Measurements from ENCODE around the gene CELSR1. TPM values are rescaled to one million over a fixed set of nuclear protein-coding genes. Genes with fewer than 3 reads are reported as not detected.

The CELSR1 gene
- total RNA-seq, 1 experiment from 2014 or later: 14.2 TPM

DNA sequence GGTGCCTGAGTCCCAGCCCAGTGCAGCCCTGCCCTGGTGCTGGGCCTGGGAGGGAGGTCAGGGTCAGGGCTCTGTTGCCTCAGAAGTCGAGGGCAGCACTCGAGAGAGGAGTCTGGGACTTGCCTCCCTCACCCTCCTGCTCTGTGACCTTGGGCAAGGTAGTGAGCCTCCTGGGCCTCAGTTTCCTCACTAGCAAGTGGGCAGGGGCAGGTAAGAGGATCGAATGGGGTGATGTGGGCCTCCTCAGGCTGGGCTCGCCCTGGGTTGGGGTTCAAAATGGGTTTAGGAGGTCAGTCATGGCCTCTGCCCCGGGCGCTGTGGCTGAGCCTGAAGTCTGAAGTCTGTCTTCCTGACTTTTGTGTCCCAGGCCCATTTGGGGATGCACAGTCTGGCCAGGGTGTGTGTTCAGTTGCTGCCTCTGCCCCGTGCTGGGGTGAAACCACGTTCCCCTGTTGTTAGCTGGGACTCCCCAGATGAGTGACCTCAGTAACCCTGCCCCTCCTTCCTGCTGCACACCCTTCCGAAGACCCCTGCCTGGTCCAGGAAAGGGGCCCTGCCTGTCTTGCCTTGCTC is 40.9 kb upstream of the CELSR1 start:
- H3K4me1 ChIP-seq (ENCODE audit: insufficient read depth, low read length): peaks cover 29% of the 10 kb centered on the region
- peak overlapping the region; percentile 95 for H3K4me2 ChIP-seq (ENCODE audit: low read length)
- ATAC-seq: no peak
- H3K27ac ChIP-seq (ENCODE audit: low read length): no peak overlapping the region
- H3K9me3 ChIP-seq (ENCODE audit: low read length): no peaks in the 10 kb centered on the region
- H3K27me3 ChIP-seq (ENCODE audit: low read length): no peaks in the 10 kb centered on the region
- peak overlapping the region; percentile 62; the same call in 1 of the 2 replicates for H3K9ac ChIP-seq (ENCODE audit: low read length)
- TF ChIP-seq EZH2 (IDR thresholded peaks at IDR 0.05; ENCODE audit: low read length, unreplicated experiment) (no peak), EZH2phosphoT487 (IDR thresholded peaks at IDR 0.05; ENCODE audit: borderline replicate concordance, low read length) (no peak)
- ChIA-PET CTCF (no interaction called here), POLR2A (ENCODE audit: unreplicated experiment) (no interaction called here)
- intact Hi-C loops (cut with micrococcal nuclease): no loop called here
- H4K20me1 ChIP-seq (ENCODE audit: low read length): no peaks in the 10 kb centered on the region
- no peak overlapping the region for H2AFZ ChIP-seq (ENCODE audit: low read length)
- no peaks in the 10 kb centered on the region for H3K36me3 ChIP-seq (ENCODE audit: low read depth, low read length)
- peak overlapping the region; percentile 81 for H3K4me3 ChIP-seq (ENCODE audit: low read length)
- H3F3A ChIP-seq (ENCODE audit: low read length, unreplicated experiment): peaks cover 3% of the 10 kb centered on the region
- no peaks in the 10 kb centered on the region for H3K9me2 ChIP-seq (replicated peaks; ENCODE audit: low read length)
- no peak for DNase-seq
- H3K79me2 ChIP-seq (ENCODE audit: low read length): peaks cover 26% of the 10 kb centered on the region
- BruUV-seq (replicated peaks): TSS peak; percentile 31

DNA sequence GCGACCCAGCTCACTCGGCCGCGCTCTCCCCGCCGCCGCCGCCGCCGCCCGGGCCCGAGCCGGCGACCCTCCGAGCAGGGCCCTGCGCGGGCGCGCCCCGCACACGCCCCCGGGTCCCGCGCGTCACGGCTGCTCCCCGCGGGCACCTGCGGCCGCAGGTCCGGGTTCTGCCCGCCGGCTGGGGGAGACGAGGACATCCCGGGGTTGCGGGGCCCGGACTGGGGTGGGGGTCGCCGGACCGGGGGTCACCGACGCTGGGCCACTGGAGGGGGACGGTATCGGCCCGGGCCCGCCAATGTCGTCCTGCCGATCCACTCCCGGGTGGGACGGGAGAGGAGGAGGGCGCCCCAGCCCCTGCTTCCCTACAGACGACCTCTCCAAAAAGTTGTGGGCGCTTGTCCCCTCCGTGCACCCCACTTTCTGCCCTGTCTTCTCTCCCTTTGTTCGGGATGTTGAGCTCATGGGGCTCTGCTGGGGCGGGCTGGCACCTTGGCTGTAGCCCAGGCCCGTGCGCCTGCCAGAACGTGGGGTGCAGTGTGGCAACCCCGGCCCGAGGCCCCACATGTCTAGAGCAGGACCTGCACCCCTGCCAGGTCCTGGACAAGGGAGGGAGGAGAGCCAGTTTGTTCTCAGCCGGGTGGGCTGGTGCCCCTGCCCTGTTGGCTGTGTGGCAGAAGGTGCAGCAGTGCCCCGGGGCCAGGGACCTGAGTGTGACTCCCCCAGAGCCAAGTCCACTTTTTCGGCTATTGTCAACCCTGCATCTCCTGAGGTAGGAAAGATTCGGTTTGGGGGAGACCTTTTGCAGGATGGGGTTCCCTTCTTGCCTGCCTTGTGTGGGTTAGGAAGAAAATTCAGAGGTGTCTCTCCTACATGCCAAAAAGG is 40.2 kb upstream of the CELSR1 start:
- intact Hi-C loops (cut with micrococcal nuclease): no loop called here
- ChIA-PET POLR2A (ENCODE audit: unreplicated experiment) (no interaction called here), CTCF (no interaction called here)
- no peaks in the 10 kb centered on the region for H3K9me2 ChIP-seq (replicated peaks; ENCODE audit: low read length)
- H4K20me1 ChIP-seq (ENCODE audit: low read length): no peaks in the 10 kb centered on the region
- peaks cover 3% of the 10 kb centered on the region for H3F3A ChIP-seq (ENCODE audit: low read length, unreplicated experiment)
- no peaks in the 10 kb centered on the region for H3K27me3 ChIP-seq (ENCODE audit: low read length)
- TF ChIP-seq, protein P1, sequence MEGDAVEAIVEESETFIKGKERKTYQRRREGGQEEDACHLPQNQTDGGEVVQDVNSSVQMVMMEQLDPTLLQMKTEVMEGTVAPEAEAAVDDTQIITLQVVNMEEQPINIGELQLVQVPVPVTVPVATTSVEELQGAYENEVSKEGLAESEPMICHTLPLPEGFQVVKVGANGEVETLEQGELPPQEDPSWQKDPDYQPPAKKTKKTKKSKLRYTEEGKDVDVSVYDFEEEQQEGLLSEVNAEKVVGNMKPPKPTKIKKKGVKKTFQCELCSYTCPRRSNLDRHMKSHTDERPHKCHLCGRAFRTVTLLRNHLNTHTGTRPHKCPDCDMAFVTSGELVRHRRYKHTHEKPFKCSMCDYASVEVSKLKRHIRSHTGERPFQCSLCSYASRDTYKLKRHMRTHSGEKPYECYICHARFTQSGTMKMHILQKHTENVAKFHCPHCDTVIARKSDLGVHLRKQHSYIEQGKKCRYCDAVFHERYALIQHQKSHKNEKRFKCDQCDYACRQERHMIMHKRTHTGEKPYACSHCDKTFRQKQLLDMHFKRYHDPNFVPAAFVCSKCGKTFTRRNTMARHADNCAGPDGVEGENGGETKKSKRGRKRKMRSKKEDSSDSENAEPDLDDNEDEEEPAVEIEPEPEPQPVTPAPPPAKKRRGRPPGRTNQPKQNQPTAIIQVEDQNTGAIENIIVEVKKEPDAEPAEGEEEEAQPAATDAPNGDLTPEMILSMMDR (conservative IDR thresholded peaks at IDR 0.05; ENCODE audit: low read depth, low read length): no peak
- TF ChIP-seq EZH2phosphoT487 (IDR thresholded peaks at IDR 0.05; ENCODE audit: borderline replicate concordance, low read length): no peak
- no peak for TF ChIP-seq EZH2 (IDR thresholded peaks at IDR 0.05; ENCODE audit: low read length, unreplicated experiment)
- BruUV-seq (replicated peaks): no TSS peak
- H3K9ac ChIP-seq (ENCODE audit: low read length): peak overlapping the region; percentile 62
- H3K27ac ChIP-seq (ENCODE audit: low read length): no peak overlapping the region
- peak overlapping the region; percentile 95 for H3K4me2 ChIP-seq (ENCODE audit: low read length)
- H2AFZ ChIP-seq (ENCODE audit: low read length): peak overlapping the region; percentile 38; the same call in 1 of the 2 replicates
- H3K79me2 ChIP-seq (ENCODE audit: low read length): peaks cover 26% of the 10 kb centered on the region
- H3K4me3 ChIP-seq (ENCODE audit: low read length): peak overlapping the region; percentile 81
- DNase-seq (no peak), ATAC-seq (no peak)
- H3K36me3 ChIP-seq (ENCODE audit: low read depth, low read length): no peaks in the 10 kb centered on the region
- H3K4me1 ChIP-seq (ENCODE audit: insufficient read depth, low read length): peaks cover 29% of the 10 kb centered on the region
- no peaks in the 10 kb centered on the region for H3K9me3 ChIP-seq (ENCODE audit: low read length)

DNA sequence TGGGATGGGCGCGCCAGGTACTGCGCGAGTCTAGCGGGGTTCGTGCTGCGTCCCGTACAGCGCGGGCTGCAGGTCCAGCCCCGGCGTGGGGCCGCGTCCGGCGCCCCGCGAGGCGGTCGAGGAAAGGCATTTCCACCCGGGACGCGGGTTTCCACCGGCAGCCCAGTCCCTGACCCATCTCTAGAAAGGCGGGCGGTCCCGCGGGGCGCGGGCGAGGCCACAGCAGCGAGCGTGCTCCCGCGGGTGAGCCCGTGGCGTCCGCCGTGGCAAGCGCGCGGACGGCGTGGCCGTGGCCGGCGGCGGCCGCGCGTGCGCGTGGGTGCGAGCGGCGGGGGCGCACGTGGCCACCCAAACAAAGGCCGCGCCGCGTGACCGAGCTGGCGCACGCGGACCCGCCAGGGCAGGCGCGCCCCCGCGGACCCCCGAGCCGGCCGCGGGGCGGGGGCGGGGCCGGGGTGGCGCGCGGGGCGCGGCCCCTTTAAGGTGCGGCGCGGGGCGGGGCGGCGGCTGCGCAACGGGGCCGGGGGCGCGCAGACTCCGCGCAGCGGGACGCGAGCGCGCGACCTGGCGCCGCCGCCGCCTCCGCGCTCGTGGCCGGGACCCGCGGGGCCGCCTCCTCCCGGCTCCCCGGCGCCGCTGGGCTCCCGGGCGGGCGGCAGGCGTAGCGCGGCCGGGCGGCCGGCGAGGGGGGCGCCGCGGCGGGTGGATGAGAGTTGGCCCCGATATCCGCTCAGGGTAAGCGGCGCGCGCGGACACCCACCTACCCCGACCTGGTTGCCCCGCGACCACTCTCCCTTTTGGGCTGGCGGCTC is 39.3 kb upstream of the CELSR1 start:
- peaks cover 3% of the 10 kb centered on the region for H3F3A ChIP-seq (ENCODE audit: low read length, unreplicated experiment)
- no peaks in the 10 kb centered on the region for H3K36me3 ChIP-seq (ENCODE audit: low read depth, low read length)
- POLR2A ChIA-PET (ENCODE audit: unreplicated experiment): no interaction called here
- no peaks in the 10 kb centered on the region for H3K27me3 ChIP-seq (ENCODE audit: low read length)
- H2AFZ ChIP-seq (ENCODE audit: low read length): peak overlapping the region; percentile 65; the same call in 1 of the 2 replicates
- H3K4me1 ChIP-seq (ENCODE audit: insufficient read depth, low read length): peaks cover 29% of the 10 kb centered on the region
- intact Hi-C loops (cut with micrococcal nuclease): no loop called here
- peak overlapping the region; percentile 60 for H3K4me2 ChIP-seq (ENCODE audit: low read length)
- H3K9ac ChIP-seq (ENCODE audit: low read length): peak overlapping the region; percentile 55
- H3K4me3 ChIP-seq (ENCODE audit: low read length): peak overlapping the region; percentile 35; the same call in 1 of the 2 replicates
- peak; percentile 43 for DNase-seq
- no peaks in the 10 kb centered on the region for H3K9me3 ChIP-seq (ENCODE audit: low read length)
- no peaks in the 10 kb centered on the region for H4K20me1 ChIP-seq (ENCODE audit: low read length)
- CTCF ChIA-PET: no interaction called here
- TF ChIP-seq, protein P1 (conservative IDR thresholded peaks at IDR 0.05; ENCODE audit: low read depth, low read length): no peak
- TF ChIP-seq EZH2 (IDR thresholded peaks at IDR 0.05; ENCODE audit: low read length, unreplicated experiment) (no peak), EZH2phosphoT487 (IDR thresholded peaks at IDR 0.05; ENCODE audit: borderline replicate concordance, low read length) (no peak)
- H3K9me2 ChIP-seq (replicated peaks; ENCODE audit: low read length): no peaks in the 10 kb centered on the region
- ATAC-seq: peak; percentile 29
- peaks cover 26% of the 10 kb centered on the region for H3K79me2 ChIP-seq (ENCODE audit: low read length)
- peak overlapping the region; percentile 93 for H3K27ac ChIP-seq (ENCODE audit: low read length)
- BruUV-seq (replicated peaks): no TSS peak

All from PC-3 (cell line).